Stromal cell of bone marrow (primary cell): ENCODE results near the gene ZFP91.

Source experiments
- DNase-seq: peaks from one replicate; pipeline ENCODE4 v3.0.0-alpha.2; 2012; ENCODE audit warnings: low read depth

The ZFP91 gene

DNA sequence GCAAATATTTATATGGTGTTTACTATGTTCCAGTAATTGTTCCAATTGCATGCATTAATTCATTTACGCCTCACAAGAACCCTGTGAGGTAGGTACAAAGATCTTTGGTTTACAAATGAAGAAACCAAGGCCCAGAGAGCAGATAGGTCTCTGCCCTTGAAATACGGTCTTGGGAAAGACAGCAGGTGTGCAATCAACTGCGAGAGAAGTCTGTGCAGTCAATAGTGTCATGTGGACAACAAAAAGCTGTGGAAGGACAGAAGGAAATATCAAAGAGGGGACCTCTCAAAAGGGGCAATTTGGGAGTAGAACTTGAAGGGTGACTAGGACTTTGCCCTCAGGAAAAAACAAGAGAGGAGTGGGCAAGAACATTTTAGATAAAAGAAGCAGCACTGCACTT is 52.5 kb downstream of the ZFP91 start:
- no peak for DNase-seq

DNA sequence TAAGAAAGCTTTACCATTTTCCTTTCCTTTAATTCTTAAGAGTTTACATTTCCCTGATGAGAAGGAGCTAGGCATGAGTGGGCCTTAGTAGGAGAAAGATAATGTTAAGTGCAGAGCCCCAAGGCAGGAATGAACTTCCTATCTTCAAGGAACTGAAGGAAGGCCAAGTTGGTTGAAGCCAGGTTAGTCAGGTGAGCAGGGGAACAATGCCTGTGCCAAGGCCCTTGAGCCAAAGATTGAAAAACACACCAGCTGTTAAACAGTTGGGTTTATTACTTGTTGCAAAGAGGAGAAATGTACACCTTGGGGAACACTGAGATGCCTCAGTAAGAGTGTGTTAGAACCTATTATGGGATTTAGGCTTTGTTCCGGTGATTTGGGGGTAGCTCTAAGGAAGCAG is 53.6 kb downstream of the ZFP91 start:
- DNase-seq, result no peak

GRCh38 chr11:58636587-58636986 is 57.7 kb downstream of the ZFP91 start:
- no peak for DNase-seq

DNA sequence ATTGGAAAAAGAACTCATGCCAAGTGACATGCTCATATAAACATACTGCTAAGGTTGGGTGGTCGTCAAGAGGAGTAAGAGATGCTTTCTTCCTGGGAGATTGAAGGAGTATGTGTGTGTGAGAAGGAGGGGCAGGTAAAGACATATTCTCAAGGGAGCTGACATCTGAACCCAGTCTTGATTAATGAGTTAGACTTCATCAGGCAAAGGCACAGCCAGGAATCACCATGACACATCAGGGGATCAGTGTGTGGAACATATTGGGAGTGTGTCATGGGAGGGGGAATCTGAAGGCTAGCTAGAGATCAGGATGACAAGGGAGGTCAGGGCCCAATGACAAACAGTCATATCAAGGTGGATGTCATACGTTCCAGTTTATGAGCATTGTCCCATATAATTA is 58.5 kb downstream of the ZFP91 start:
- no peak for DNase-seq

DNA sequence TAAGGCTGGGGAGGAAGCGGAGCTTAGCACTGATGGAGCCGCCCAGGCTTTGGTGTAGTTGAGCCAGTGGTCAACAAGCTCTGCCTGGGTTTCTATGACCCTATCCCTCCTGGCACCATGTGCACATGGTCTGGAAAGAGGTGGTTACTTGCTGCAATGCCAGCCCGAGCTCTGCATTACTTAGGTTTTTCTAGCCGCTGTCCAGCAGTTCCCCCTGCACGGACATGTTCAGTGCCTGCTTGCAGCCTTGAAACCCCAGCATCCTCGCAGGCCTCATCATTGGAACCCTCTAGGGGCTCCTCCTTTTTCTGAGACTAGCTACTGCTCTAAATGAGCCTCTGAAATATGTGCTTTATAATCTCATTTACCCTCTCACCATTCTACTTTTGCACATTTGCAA is 60.2 kb downstream of the ZFP91 start:
- DNase-seq, result no peak

DNA sequence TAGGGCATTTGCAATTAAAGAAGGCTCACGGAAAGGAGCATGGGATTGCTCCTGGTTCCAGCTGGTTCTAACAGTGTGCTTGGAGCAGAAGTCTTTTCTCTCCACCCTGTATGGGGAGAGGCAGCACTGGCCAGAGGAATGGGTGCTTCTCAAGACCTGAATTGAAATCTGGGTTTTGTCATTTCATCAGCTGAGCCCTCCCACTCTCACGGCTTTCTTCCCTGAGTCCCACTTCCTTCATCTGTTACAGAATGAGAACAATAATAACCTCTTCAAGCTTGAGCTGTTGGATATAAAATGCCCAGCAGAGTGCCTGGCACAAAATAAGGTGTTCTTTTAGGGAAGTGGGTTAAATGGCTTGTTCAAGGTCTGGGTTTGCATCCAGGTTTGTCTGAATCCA is 60.8 kb downstream of the ZFP91 start:
- no peak for DNase-seq

GRCh38 chr11:58640386-58641023 is 61.6 kb downstream of the ZFP91 start:
- no peak for DNase-seq

DNA sequence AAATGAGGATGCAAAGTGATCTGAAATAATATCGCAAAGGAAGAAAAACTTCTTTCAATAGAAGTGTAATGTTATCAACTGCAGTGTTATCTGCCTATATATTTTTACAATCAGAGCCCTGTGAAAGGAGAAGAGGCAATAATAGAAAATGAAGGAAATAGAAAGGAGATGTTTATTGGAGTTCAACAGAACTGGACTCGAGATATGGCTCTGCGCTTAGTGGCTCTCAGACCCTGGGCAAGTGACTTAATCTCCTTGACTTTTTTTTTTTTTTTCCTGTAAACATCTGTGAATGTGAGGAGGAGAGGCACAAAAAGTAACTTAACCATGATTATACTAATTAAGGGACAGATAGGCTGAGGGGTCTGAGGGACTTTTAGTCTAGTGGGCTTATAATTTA is 62.5 kb downstream of the ZFP91 start:
- no peak for DNase-seq

- DNase-seq, result no peak
Observed at GRCh38 chr11:58641803-58642581, 63.1 kb downstream of the ZFP91 start.

DNA sequence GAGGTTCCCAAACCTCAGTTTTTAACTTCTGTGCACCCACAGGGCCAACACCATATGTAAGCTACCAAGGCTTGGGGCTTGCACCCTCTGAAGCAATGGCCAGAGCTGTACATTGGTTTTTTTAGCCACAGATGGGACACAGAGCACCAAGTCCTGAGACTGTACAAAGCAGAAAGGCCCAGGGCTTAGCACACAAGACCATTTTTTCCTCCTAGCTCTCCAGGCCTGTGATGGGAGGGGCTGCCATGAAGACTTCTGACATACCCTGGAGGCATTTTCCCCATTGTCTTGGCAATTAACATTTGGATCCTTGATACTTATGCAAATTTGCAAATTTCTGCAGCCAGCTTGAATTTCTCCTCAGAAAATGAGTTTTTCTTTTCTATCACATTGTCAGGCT is 67.0 kb downstream of the ZFP91 start:
- no peak for DNase-seq

DNA sequence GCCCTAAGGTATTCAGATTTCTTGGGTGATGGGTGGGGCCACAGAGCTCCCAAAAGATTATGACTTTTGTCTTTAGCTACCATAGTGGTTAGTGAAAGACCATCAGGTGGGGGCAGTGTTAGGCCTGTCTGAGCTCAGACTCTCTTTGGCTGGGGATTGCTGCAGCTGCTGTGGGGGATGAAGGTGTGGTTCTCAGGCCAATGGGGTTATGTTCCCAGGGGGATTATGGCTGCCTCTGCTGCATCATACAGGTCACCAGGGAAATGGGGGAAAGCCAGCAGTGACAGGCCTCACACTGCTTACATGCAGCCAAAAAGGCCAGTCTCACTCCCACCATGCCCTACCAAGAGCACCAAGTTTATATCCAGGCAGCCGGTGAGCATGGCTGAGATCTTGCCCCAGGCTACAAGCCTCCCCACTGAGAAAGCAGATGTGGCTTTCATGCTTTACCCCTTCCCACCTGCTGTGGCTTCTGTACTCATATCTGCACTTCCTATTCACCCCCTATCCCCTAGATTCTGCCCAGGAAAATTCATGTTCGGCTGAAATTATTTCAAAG is 68.4 kb downstream of the ZFP91 start:
- no peak for DNase-seq

DNA sequence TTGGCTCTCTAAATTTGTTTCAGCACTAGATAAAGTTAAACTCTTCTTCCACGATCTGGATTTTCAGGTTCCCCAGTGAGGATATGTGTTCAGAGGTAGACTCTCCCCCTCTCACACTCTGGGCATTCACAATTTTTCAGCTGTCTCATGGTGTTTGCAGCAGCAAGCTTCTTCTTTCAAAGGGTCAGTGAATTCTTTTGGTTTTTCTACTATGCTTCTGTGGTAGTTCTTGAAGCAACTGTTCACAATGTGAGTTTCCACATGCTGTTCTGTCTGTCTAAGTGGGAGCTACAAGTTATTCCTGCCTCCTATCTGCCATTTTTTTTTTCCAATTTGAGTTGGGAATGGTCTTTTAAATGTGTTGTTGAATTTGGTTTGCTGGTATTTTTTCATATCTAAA is 69.0 kb downstream of the ZFP91 start:
- no peak for DNase-seq

- DNase-seq, result no peak
Observed at GRCh38 chr11:58649623-58650022, 70.8 kb downstream of the ZFP91 start.

GRCh38 chr11:58650496-58650895 is 71.6 kb downstream of the ZFP91 start:
- DNase-seq, result no peak

DNA sequence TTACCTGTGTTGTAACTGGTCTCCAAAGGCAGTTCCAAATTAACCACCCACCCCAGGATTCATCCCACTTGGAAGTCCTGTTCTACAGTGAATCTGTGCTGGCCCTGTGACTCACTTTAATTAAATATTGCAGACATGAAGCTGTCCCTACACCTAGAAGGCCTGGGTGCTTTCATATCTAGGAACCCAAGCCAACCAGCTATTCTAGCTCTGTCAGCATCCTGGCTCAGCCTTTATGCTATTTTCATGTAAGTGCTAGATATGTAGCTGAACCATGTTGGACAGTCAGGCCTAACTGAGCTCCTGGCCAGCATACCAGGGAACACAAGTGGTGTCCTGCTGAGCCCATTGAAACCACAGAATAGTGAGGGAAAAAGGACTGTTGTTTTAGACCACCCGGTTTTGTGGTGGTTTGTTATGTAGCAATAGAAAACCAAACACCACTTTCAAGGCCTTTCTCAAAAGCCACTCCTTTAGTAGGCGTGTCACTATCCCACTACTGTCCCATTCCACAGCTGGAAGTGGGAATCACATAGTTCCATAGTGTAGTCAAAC is 73.9 kb downstream of the ZFP91 start:
- no peak for DNase-seq

- DNase-seq, result peak; percentile 63
Observed at GRCh38 chr11:58654079-58654907, 75.4 kb downstream of the ZFP91 start.

DNA sequence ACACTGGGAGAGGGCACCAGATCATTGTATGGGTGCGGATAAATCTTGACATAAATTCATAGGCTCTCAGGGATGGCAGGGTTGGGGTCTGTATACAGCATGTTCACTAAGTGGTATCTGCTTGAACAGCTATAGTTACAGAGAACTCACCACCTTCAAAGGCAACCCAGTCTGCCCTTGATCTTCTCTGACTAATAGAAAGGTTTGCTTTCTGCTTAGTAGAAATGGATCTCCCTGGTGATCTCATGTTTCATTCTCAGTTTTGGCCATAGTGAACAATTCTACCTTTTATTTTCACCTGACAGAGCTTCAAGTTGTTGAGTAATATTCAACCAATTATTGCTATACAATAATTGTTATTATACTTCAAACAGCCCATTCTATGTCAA is 76.0 kb downstream of the ZFP91 start:
- no peak for DNase-seq

GRCh38 chr11:58656348-58656747 is 77.5 kb downstream of the ZFP91 start:
- DNase-seq, result no peak

GRCh38 chr11:58658623-58659022 is 79.8 kb downstream of the ZFP91 start:
- no peak for DNase-seq

DNA sequence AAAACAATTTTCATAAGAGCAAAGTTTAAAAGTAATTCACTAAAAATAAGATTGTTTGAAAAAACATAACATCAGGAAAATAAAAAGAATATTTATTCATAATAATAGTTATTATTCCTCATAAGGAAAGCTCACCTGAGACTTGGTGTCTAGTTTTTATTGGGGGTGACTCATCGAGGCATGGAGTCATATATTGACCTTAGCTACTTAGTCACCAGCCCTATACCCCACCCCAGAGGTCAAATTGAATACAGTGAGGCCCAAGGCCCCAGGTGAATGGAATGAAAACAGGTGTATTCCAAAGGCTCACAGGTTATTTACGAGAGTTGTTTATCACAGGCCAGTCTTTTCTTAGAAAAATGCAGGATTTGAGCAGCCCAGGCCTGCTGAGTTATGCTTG is 80.5 kb downstream of the ZFP91 start:
- DNase-seq, result no peak

- no peak for DNase-seq
Observed at GRCh38 chr11:58659910-58660570, 81.2 kb downstream of the ZFP91 start.
